RWPE1 (cell line): ENCODE results near the gene YIPF1.
"Not testable (repeated sequence)": the region's sequence is repeated elsewhere in the genome, so short reads cannot be mapped to it uniquely, and the experiment has no call there.

Experiments used
- CTCF ChIA-PET: fragments of 350-600 bp; sonication (Branson Sonifier 250); formaldehyde crosslinking; extraction: SDS; loops from one replicate; lab custom pipeline; 2021; lab: Yijun Ruan, JAX
- POLR2A ChIA-PET: fragments of 400-600 bp; formaldehyde crosslinking; extraction: SDS; loops from one replicate; lab custom pipeline; 2020; ENCODE audit warnings: antibody characterized with exemption; ENCODE audit not compliant: low non-redundant PET; lab: Yijun Ruan, JAX
- DNase-seq: peaks from one replicate; pipeline ENCODE4 v3.0.0; 2012; ENCODE audit warnings: low spot score
- H3K27ac ChIP-seq: fragments of 450-650 bp; 2 replicates; pipeline ENCODE4 v1.5.1; 2017
- TF ChIP-seq, protein P1 (sequence below): fragments of 450-650 bp; conservative IDR thresholded peaks from 2 replicates; pipeline ENCODE4 v1.5.1; 2017; ENCODE audit warnings: low read depth, mild to moderate bottlenecking

The YIPF1 gene

DNA sequence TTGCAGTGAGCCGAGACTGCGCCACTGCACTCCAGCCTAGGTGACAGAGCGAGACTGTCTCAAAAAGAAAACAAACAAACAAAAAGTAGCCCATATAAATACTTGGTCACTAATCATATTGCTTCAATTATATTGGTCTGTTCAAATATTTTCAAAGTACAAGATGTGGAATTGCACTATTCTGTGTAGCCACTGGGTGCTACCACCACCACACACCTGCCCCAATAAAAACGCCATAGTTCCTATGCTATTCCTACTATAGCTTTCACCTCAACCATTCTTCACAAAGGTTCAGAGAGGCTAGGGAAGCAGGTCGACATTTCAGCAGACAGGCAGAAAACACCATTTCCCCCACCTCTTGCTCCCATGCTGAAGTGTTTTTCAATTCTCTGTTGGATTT is 68.2 kb downstream of the YIPF1 start:
- POLR2A ChIA-PET: no interaction called here
- H3K27ac ChIP-seq: no peak overlapping the region
- TF ChIP-seq, protein P1, sequence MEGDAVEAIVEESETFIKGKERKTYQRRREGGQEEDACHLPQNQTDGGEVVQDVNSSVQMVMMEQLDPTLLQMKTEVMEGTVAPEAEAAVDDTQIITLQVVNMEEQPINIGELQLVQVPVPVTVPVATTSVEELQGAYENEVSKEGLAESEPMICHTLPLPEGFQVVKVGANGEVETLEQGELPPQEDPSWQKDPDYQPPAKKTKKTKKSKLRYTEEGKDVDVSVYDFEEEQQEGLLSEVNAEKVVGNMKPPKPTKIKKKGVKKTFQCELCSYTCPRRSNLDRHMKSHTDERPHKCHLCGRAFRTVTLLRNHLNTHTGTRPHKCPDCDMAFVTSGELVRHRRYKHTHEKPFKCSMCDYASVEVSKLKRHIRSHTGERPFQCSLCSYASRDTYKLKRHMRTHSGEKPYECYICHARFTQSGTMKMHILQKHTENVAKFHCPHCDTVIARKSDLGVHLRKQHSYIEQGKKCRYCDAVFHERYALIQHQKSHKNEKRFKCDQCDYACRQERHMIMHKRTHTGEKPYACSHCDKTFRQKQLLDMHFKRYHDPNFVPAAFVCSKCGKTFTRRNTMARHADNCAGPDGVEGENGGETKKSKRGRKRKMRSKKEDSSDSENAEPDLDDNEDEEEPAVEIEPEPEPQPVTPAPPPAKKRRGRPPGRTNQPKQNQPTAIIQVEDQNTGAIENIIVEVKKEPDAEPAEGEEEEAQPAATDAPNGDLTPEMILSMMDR: no peak
- CTCF ChIA-PET: interaction anchor here (0.7 to 1.2 kb wide), 2 partner anchors 14 to 89 kb away, joined by 4 read pairs; no protein-coding TSS in a partner anchor
- no peak for DNase-seq

DNA sequence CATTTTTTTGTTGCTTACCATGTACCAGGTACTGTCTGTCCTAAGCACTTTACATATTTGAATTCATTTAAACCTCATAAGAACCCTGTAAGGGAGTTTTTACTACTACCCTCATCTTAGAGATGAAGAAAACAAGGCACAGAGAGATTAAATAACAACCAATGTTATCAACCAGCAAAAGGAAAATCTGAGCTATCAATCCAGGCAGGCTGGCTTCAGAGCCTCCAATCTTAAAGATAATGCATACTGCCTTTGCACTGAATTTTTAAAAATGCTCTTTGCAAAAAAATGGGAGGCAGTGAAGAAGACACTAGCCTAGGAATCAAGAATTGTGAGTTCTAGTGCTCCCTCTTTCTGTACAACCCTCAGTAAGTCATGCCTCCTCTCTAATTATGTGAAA is 70.2 kb downstream of the YIPF1 start:
- ChIA-PET CTCF (no interaction called here), POLR2A (no interaction called here)
- DNase-seq: no peak
- no peak overlapping the region for H3K27ac ChIP-seq
- TF ChIP-seq, protein P1: no peak

- CTCF ChIA-PET, DNase-seq, H3K27ac ChIP-seq, POLR2A ChIA-PET: not testable (repeated sequence)
Observed at GRCh38 chr1:53816584-53816983, 73.0 kb downstream of the YIPF1 start.

DNA sequence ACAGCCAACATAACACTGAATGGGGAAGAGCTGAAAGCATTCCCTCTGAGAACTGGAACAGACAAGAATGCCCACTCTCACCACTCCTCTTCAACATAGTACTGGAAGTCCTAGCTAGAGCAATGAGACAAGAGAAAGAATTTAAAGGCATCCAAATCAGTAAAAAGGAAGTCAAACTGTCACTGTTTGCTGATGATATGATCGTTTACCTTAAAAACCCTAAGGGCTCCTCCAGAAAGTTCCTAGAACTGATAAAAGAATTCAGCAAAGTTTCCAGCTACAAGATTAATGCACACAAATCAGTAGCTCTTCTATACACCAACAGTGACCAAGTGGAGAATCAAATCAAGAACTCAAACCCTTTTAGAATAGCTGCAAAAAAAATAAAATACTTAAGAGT is 74.1 kb downstream of the YIPF1 start:
- CTCF ChIA-PET, H3K27ac ChIP-seq, DNase-seq, POLR2A ChIA-PET: not testable (repeated sequence)

DNA sequence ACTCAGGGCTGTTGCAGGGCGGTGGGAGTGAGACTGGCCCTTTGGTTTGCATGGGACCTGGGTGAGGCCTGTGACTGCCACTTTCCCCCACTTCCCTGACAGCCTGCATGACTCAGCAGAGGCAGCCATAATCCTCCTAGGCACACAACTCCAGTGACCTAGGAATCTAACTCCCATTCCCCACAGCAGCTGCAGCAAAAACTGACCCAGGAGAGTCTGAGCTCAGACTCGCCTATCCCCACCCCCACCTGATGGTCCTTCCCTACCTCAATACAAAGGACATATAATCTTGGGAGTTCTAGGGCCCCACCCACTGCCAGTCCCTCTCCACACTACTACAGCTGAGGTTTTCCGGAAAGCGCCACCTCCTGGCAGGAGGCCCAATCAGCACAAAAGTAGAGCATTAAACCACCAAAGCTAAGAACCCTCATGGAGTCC is 78.2 kb downstream of the YIPF1 start:
- DNase-seq: no peak
- H3K27ac ChIP-seq: peak overlapping the region; percentile 54
- ChIA-PET POLR2A (no interaction called here), CTCF (interaction anchor here (0.6 kb wide), 2 partner anchors 20 to 221 kb away, joined by 3 to 4 read pairs; no protein-coding TSS in a partner anchor)
- TF ChIP-seq, protein P1: no peak

GRCh38 chr1:53810497-53810896 is 79.1 kb downstream of the YIPF1 start:
- POLR2A ChIA-PET: no interaction called here

GRCh38 chr1:53810007-53810406 is 79.6 kb downstream of the YIPF1 start:
- POLR2A ChIA-PET: no interaction called here
- TF ChIP-seq, protein P1: no peak

More at GRCh38 chr1:53810497-53810896, 79.1 kb downstream of the YIPF1 start:
- TF ChIP-seq, protein P1: no peak
- no peak for DNase-seq
- CTCF ChIA-PET: no interaction called here
- H3K27ac ChIP-seq: 0 out of 2 replicates have a peak overlapping the region, but pooled peaks have one; percentile 54

More at GRCh38 chr1:53810007-53810406, 79.6 kb downstream of the YIPF1 start:
- no peak overlapping the region for H3K27ac ChIP-seq
- no peak for DNase-seq
- CTCF ChIA-PET: no interaction called here
